ENCODE data around the gene VWA8.
A peak's percentile ranks its signal among the peaks of the same experiment; 100 is the strongest.
"Not testable (repeated sequence)": the region's sequence is repeated elsewhere in the genome, so short reads cannot be mapped to it uniquely, and the experiment has no call there.

Gene VWA8

DNA sequence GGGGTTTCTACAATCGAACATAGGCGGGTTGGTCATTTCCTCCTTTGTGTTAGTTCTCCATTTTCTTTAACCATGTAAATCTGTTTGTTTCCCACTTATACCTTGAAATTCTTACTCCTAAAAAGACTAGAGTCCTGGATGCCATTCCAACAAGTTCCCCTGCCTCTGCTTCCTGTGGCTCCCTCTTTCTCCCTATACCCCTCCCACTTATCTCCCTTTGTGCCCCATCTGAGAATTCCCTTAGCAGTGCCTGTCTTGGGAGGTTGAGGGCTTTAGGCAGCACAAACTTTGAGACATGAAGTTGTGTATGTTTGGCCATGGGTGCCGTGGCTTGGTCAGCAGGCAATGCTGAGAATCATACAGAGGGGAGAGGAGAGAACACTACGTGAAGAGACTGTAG is 327.1 kb downstream of the VWA8 start:
- TF ChIP-seq MYC (IDR thresholded peaks at IDR 0.05; ENCODE audit: low read depth, low read length), result no peak
- TF ChIP-seq POLR2A (IDR thresholded peaks at IDR 0.05; ENCODE audit: extremely low read depth, insufficient read length), result no peak
- TF ChIP-seq, protein P1, sequence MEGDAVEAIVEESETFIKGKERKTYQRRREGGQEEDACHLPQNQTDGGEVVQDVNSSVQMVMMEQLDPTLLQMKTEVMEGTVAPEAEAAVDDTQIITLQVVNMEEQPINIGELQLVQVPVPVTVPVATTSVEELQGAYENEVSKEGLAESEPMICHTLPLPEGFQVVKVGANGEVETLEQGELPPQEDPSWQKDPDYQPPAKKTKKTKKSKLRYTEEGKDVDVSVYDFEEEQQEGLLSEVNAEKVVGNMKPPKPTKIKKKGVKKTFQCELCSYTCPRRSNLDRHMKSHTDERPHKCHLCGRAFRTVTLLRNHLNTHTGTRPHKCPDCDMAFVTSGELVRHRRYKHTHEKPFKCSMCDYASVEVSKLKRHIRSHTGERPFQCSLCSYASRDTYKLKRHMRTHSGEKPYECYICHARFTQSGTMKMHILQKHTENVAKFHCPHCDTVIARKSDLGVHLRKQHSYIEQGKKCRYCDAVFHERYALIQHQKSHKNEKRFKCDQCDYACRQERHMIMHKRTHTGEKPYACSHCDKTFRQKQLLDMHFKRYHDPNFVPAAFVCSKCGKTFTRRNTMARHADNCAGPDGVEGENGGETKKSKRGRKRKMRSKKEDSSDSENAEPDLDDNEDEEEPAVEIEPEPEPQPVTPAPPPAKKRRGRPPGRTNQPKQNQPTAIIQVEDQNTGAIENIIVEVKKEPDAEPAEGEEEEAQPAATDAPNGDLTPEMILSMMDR (IDR thresholded peaks at IDR 0.05; ENCODE audit: low read depth, low read length), result no peak
- TF ChIP-seq, protein P2, sequence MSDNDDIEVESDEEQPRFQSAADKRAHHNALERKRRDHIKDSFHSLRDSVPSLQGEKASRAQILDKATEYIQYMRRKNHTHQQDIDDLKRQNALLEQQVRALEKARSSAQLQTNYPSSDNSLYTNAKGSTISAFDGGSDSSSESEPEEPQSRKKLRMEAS (IDR thresholded peaks at IDR 0.05; ENCODE audit: low read depth, low read length), result no peak
- no peak overlapping the region for H3K4me3 ChIP-seq (ENCODE audit: low read depth, low read length)
- no peak for DNase-seq (ENCODE audit: low read depth)

DNA sequence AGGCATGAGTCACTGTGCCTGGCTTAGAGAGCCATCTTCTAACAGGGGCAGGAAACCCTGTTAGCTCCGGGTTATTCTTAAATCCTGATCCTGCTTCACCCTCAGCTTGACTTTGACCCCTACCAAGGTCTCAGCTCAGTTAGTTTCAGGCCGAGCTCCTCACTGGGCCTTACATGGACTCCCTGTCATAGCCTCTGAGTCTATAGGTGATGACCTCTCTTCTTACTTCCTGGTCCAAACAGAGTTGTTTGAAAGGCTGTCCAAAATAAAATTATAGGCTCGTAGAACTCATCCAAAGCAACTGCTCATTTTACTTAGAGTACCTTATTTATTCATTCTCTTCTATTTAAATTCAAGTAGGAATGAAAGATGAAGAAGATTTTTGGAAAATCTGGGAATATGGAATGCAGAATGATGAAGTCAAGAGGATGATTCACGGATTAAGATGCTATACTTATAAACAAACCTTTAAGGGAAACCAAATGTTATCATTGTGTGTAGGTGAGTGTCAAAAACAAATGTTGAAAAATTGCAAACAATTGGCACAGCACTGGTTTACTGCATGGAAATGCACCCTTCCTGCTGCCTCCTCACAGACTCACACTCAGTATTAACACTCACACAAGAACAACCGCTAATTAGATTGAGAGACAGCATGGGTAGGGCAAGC is 329.5 kb downstream of the VWA8 start:
- DNase-seq (ENCODE audit: low read depth), result no peak
- no peak for TF ChIP-seq MYC (IDR thresholded peaks at IDR 0.05; ENCODE audit: low read depth, low read length)
- no peak for TF ChIP-seq POLR2A (IDR thresholded peaks at IDR 0.05; ENCODE audit: extremely low read depth, insufficient read length)
- TF ChIP-seq, protein P2 (IDR thresholded peaks at IDR 0.05; ENCODE audit: low read depth, low read length), result no peak
- TF ChIP-seq, protein P1 (IDR thresholded peaks at IDR 0.05; ENCODE audit: low read depth, low read length), result no peak
- no peak overlapping the region for H3K4me3 ChIP-seq (ENCODE audit: low read depth, low read length)

DNA sequence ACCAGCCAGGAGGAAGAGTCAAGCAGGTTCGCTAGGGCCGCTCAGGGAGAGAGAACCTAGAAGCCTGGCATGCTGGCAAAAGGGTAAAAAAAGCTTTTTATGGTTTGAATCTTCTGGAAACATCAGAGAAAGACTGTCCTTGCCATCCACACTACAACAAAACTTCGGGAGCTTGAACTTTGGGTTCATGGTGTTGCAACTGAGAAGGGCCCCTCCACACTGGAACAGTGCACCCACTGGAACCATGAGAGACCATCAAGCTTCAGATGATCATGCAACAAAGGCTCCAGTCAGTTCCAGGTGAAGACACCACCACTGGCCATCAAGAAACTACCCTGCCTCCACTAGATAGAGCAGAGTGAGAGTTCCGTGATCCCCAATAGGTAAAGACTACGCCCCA is 333.5 kb downstream of the VWA8 start:
- no peak overlapping the region for H3K4me3 ChIP-seq (ENCODE audit: low read depth, low read length)
- TF ChIP-seq MYC (IDR thresholded peaks at IDR 0.05; ENCODE audit: low read depth, low read length) (no peak), POLR2A (IDR thresholded peaks at IDR 0.05; ENCODE audit: extremely low read depth, insufficient read length) (no peak)
- TF ChIP-seq, protein P1 (IDR thresholded peaks at IDR 0.05; ENCODE audit: low read depth, low read length), result no peak
- TF ChIP-seq, protein P2 (IDR thresholded peaks at IDR 0.05; ENCODE audit: low read depth, low read length), result no peak
- no peak for DNase-seq (ENCODE audit: low read depth)

DNA sequence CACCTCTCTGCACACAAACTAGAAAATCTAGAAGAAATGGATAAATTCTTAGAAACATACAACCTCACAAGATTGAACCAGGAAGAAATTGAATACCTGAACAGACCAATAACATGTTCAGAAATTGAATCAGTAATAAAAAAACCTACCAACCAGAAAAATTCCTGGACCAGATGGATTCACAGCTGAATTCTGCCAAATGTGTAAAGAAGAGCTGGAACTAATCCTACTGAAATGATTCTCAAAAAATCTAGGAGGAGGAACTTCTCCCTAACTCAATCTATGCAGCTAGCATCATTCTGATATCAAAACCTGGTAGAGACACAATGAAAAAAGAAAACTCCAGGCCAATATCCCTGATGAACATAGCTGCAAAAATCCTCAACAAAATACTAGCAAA is 336.9 kb downstream of the VWA8 start:
- no peak for DNase-seq (ENCODE audit: low read depth)
- no peak for TF ChIP-seq POLR2A (IDR thresholded peaks at IDR 0.05; ENCODE audit: extremely low read depth, insufficient read length)
- TF ChIP-seq MYC (IDR thresholded peaks at IDR 0.05; ENCODE audit: low read depth, low read length), result no peak
- TF ChIP-seq, protein P2 (IDR thresholded peaks at IDR 0.05; ENCODE audit: low read depth, low read length), result no peak
- no peak overlapping the region for H3K4me3 ChIP-seq (ENCODE audit: low read depth, low read length)

DNA sequence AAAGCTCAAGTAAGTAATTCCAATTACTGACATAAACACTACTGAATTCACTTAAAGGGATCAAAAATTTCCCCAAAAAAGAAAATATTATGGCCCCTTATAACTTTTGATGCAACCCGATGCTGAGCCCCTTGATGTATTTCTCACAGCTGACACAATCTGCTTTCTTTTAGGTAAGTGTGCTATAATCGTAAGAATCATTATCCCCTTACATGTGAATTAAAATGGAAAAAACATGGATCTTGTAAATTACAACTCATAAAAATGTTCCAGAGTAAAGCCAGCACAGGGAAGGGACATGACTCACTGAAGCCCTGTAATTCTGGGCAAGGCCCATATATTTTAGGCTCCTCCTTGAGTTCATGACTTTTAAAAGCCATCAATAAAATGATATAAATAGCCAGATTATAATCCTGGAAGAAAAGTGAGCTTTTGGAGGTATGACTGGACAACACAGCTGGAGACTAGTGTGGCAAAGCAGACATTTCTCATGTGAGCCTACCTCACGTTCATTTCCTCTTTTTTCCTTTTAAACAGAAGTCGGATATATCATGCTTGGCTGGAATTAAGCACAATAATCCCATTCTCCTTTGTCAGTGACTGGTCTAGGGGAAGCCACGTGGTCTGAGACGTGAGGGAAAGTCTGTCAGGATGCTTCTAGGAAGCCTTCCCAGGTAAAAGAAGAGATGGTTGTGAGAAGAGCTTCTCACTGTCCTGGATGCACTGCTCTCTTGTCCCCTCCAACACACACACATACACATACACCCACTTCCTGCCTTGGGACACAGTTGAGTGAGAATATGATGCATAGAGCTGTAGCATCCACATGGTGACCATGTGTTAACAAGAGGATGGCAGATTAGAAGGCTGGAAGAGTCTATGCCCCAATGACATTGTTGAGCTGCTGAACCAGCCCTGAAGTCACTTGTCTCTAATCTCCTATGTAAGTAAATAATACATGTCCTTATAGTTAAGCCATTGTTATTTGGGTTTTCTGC is 338.2 kb downstream of the VWA8 start:
- DNase-seq (ENCODE audit: low read depth), result no peak
- H3K4me3 ChIP-seq (ENCODE audit: low read depth, low read length), result no peak overlapping the region

DNA sequence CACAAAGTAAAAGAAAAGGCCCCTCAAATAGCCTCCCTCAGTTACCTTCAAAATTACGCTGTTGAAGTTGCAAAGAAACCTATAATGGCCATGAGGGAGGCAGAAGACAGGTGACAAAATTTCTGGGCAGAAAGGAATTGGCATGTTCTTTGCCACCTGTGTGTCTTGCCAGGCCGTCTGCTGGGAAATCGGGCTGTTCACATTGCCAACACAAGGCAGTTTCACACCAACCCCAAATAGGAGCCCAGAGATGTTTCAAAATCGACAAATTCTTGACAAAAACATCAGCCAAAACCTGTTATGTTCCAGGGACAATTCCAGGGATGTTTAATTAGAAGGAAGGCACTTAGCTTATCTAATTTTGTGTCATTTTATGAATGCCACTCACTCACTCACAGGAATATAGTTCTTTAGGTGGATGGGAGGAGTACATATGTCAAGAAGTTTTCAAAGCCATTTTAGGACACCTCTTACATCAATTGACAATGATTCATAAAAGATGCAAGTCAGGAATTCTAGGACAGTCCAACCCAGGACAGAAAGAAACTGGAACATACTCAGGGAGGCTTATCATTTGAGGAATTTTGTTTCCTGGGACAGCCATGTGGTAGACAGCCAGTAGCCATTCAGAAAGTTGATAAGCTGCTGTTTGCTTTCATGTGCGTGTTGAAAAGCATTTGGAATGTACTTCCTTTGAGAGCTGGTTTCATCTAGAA is 339.0 kb downstream of the VWA8 start:
- no peak overlapping the region for H3K4me3 ChIP-seq (ENCODE audit: low read depth, low read length)
- no peak for TF ChIP-seq POLR2A (IDR thresholded peaks at IDR 0.05; ENCODE audit: extremely low read depth, insufficient read length)
- no peak for TF ChIP-seq MYC (IDR thresholded peaks at IDR 0.05; ENCODE audit: low read depth, low read length)
- TF ChIP-seq, protein P2 (IDR thresholded peaks at IDR 0.05; ENCODE audit: low read depth, low read length), result no peak
- TF ChIP-seq, protein P1 (IDR thresholded peaks at IDR 0.05; ENCODE audit: low read depth, low read length), result no peak
- DNase-seq (ENCODE audit: low read depth), result no peak

More for the DNA sequence above, 338.2 kb downstream of the VWA8 start:
- TF ChIP-seq, protein P2 (IDR thresholded peaks at IDR 0.05; ENCODE audit: low read depth, low read length), result peak; percentile 60
- no peak for TF ChIP-seq MYC (IDR thresholded peaks at IDR 0.05; ENCODE audit: low read depth, low read length)

DNA sequence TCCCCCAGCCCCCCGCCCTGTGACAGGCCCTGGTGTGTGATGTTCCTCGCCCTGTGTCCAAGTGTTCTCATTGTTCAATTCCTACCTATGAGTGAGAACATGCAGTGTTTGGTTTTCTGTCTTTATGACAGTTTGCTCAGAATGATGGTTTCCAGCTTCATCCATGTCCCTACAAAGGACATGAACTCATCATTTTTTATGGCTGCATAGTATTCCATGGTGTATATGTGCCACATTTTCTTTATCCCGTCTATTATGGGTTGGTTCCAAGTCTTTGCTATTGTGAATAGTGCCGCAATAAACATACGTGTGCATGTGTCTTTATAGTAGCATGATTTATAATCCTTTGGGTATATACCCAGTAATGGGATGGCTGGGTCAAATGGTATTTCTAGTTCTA is 343.3 kb downstream of the VWA8 start:
- DNase-seq (ENCODE audit: low read depth); H3K4me3 ChIP-seq (ENCODE audit: low read depth, low read length): not testable (repeated sequence)

All from NB4 (cell line).